ENCODE results near the gene SYTL2.
"Not testable (repeated sequence)": the region's sequence is repeated elsewhere in the genome, so short reads cannot be mapped to it uniquely, and the experiment has no call there.

SYTL2 gene

GRCh38 chr11:85795712-85796487 is 15.0 kb downstream of the SYTL2 start:
- no peak for DNase-seq

GRCh38 chr11:85791409-85791990 is 19.4 kb downstream of the SYTL2 start:
- DNase-seq: no peak

GRCh38 chr11:85787809-85788760 is 22.9 kb downstream of the SYTL2 start:
- DNase-seq: no peak

- DNase-seq: no peak
These were observed 23.8 kb downstream of the SYTL2 start for GRCh38 chr11:85787168-85787567.

GRCh38 chr11:85784480-85785265 is 26.3 kb downstream of the SYTL2 start:
- DNase-seq: no peak

- DNase-seq: no peak
These were observed 27.2 kb downstream of the SYTL2 start for GRCh38 chr11:85783758-85784157.

GRCh38 chr11:85780780-85781517 is 30.0 kb downstream of the SYTL2 start:
- DNase-seq: not testable (repeated sequence)

GRCh38 chr11:85779956-85780640 is 30.8 kb downstream of the SYTL2 start:
- no peak for DNase-seq

- not testable (repeated sequence) for DNase-seq
These were observed 33.4 kb downstream of the SYTL2 start for GRCh38 chr11:85777603-85777972.

- no peak for DNase-seq
These were observed 33.9 kb downstream of the SYTL2 start for GRCh38 chr11:85776951-85777602.

GRCh38 chr11:85774256-85775101 is 36.5 kb downstream of the SYTL2 start:
- no peak for DNase-seq

GRCh38 chr11:85772695-85773094 is 38.2 kb downstream of the SYTL2 start:
- no peak for DNase-seq

- no peak for DNase-seq
These were observed 39.4 kb downstream of the SYTL2 start for GRCh38 chr11:85771568-85771967.

- no peak for DNase-seq
These were observed 41.2 kb downstream of the SYTL2 start for GRCh38 chr11:85769771-85770170.

GRCh38 chr11:85768473-85769146 is 42.3 kb downstream of the SYTL2 start:
- no peak for DNase-seq

GRCh38 chr11:85767246-85767945 is 43.5 kb downstream of the SYTL2 start:
- DNase-seq: no peak

- DNase-seq: no peak
These were observed 44.2 kb downstream of the SYTL2 start for GRCh38 chr11:85766721-85767161.

GRCh38 chr11:85764796-85765195 is 46.1 kb downstream of the SYTL2 start:
- no peak for DNase-seq
